Activated CD8-positive, alpha-beta memory T cell treated with anti-CD3 and anti-CD28 coated beads, Interleukin-2, amount 50 U/mL, for 24 hours (primary cell): ENCODE measurements around the gene TMEM135.
"Not testable (repeated sequence)": the region's sequence is repeated elsewhere in the genome, so short reads cannot be mapped to it uniquely, and the experiment has no call there.

Source experiments
- DNase-seq: peaks from one replicate; pipeline ENCODE4 v3.0.0-alpha.2; 2020; ENCODE audit errors: extremely low read depth

The TMEM135 gene

GRCh38 chr11:87141980-87142514 lies 104.3 kb downstream of the TMEM135 start:
- DNase-seq = no peak

- no peak for DNase-seq
These were observed 104.9 kb downstream of the TMEM135 start for GRCh38 chr11:87142594-87142993.

- DNase-seq = no peak
These were observed 105.9 kb downstream of the TMEM135 start for GRCh38 chr11:87143641-87144040.

- DNase-seq = no peak
These were observed 106.5 kb downstream of the TMEM135 start for GRCh38 chr11:87144252-87144651.

DNA sequence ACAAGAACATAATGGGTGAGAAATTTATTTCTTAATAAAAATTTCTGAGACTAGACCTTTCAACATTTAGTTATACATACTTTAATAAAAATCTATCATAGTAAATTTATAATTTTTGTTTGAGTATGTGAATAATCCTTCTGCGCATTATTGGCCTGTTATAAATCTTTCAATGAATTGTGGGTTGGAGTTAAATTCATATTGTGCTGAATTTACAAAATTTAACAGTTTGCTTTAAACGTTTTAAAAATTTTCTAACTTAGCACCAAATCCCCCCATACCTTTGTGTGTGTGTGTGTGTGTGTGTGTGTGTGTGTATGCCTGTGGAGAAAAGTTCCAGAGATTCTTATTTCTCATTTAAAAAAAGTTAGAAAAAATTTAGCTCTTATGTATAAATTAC lies 111.0 kb downstream of the TMEM135 start:
- DNase-seq = no peak

GRCh38 chr11:87149782-87150181 lies 112.0 kb downstream of the TMEM135 start:
- not testable (repeated sequence) for DNase-seq

DNA sequence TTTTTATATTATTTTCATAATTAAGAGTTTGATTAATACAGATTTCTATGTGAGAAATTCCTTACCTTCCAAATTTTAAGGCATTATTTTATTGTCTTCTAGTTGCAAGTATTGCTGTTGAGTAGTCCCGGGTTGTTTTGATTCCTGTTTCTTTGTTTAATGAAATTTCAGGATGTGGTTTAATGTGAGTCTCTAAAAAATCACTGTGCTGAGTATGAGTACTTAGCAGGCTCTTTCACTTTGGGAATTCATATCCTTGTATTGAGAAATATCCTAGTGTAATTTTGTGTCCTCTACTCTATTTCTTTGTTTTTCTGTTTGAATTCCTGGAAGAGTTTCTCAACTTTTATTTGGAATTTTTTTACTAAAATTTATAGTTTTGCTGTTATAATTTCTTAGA lies 113.2 kb downstream of the TMEM135 start:
- no peak for DNase-seq

- no peak for DNase-seq
These were observed 116.5 kb downstream of the TMEM135 start for GRCh38 chr11:87154246-87154645.

DNA sequence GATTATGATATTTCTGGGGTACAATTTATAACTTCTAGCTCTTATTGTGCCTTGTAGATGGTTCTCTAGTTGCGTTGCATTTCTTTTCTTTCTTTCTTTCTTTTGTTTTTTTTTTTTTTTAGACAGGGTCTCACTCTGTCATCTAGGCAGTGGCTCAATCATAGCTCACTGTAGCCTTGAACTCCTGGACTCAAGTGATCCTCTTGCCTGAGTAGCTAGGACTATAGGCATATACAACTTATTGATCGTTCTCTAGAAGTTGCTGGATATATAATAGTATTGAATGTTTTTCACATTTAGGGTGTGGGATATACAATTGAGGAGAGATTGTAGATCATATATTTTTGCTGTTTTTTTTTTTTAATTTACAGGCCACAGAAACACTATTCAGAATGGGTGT lies 119.2 kb downstream of the TMEM135 start:
- DNase-seq = no peak

DNA sequence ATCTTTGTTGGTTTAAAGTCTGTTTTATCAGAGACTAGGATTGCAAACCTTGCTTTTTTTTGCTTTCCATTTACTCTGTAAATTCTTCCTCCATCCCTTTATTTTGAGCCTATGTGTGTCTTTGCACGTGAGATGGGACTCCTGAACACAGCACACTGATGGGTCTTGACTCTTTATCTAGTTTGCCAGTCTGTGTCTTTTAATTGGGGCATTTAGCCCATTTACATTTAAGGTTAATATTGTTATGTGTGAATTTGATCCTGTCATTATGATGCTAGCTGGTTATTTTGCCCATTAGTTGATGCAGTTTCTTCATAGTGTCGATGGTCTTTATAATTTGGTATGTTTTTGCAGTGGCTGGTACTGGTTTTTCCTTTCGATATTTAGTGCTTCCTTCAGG lies 131.3 kb downstream of the TMEM135 start:
- not testable (repeated sequence) for DNase-seq

- DNase-seq = no peak
These were observed 135.7 kb downstream of the TMEM135 start for GRCh38 chr11:87173185-87174039.

DNA sequence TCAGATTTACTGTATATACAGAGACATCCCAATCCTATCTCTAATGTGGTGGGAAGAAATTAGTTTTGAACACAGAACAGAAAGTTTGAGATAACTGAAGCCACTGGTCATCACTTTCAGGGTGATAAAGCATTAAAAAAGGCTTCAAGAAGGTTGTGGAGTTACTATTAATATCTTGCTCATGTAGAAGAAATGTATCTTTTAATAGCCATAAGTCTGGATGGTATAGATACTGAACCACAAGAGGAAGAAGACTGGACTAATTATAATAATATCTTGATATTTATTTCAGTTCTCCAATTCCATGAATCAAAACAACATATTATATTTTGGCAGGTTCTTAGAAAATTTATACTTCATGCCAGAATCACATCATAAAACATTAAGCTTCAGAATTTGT lies 137.1 kb downstream of the TMEM135 start:
- no peak for DNase-seq

DNA sequence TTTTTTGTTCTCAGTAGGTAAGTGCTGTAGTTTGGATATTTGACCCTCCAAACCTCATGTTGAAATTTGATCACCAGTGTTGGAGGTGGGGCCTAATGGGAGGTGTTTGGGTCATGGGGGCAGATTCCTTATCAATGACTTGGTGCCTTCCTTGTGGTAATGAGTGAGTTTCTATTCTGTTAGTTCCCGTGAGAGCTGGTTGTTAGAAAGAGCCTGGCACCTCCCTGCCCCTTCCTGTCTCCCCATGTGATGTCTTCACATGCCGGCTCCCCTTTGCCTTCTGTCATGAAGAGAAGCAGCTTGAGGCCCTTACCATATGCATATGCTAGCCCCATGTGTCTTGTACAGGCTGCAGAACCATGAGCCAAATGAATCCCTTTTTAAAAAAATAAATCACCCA lies 138.3 kb downstream of the TMEM135 start:
- no peak for DNase-seq

GRCh38 chr11:87179621-87180020 lies 141.9 kb downstream of the TMEM135 start:
- no peak for DNase-seq

GRCh38 chr11:87180742-87181141 lies 143.0 kb downstream of the TMEM135 start:
- DNase-seq = no peak

DNA sequence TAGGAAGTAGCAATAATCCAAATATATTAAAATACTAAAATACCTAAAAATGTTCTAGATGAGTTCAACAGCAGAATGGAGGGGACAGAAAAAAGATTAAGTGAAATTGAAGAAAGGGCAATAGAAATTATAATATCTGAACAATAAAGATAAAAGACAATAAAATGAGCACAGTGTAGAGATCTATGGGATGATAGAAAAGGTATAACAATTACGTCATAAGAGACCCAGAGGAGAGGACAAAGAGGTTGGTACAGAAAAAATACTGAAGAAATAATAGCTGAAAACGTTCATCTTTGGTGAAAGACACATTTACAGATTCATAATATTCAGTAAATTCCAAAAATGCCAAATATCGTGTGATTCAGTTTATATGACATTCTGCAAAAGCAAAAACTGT lies 143.4 kb downstream of the TMEM135 start:
- no peak for DNase-seq

GRCh38 chr11:87185228-87185627 lies 147.5 kb downstream of the TMEM135 start:
- no peak for DNase-seq

DNA sequence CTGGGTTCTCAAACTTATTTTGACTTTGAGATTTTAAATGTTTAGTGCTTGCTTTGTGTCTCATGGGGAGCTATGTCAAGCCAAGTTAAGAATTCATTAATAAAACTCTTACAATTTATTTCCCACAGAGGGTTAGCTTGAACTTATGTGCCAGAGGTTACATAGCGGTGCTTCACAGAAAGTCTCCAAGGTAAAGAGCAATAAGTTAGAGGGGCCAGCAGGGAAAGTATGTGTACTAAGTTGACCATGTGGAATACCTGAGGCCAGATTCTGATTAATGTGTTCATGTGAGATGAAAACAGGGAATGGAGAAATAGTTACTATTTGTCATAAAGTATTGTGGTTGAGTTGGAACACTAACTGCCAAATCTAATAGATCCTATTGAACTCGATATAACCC lies 149.3 kb downstream of the TMEM135 start:
- no peak for DNase-seq

DNA sequence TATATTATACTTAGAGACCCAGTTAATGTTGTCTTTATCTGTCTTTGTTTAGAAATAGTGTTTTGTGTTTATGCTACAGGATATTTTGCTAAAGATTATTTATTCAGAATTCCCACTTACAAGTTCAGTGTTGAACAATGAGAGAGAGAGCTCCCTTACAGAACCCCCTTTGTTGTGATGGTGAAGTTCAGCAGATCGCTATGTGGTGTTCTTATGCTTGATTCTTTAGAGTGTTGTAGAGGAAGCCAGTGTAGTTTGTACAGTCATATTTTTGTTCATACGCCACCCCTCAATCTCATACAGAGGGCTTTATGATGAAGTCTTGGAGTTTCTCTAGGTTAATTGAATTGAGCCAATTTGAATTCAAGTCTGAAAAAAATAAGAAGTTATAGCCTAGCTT lies 150.2 kb downstream of the TMEM135 start:
- no peak for DNase-seq

- not testable (repeated sequence) for DNase-seq
These were observed 150.7 kb downstream of the TMEM135 start for GRCh38 chr11:87188396-87188795.

DNA sequence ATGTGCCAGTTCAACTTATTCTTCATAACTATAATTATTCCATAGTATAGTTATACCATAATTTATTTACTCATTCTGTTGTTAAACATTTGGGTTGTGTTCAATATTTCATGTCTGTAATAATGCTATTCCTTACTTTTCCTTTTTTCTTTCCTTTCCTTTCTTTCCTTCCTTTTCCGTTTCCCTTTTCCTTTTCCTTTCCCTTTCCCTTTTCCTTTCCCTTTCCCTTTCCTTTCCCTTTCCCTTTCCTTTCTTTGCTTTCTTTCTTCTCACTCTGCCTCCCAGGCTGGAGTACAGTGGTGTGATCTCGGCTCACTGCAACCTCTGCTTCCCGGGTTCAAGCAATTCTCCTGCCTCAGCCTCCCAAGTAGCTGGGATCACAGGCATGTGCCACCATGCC lies 151.2 kb downstream of the TMEM135 start:
- not testable (repeated sequence) for DNase-seq

GRCh38 chr11:87190071-87190470 lies 152.3 kb downstream of the TMEM135 start:
- DNase-seq = no peak

DNA sequence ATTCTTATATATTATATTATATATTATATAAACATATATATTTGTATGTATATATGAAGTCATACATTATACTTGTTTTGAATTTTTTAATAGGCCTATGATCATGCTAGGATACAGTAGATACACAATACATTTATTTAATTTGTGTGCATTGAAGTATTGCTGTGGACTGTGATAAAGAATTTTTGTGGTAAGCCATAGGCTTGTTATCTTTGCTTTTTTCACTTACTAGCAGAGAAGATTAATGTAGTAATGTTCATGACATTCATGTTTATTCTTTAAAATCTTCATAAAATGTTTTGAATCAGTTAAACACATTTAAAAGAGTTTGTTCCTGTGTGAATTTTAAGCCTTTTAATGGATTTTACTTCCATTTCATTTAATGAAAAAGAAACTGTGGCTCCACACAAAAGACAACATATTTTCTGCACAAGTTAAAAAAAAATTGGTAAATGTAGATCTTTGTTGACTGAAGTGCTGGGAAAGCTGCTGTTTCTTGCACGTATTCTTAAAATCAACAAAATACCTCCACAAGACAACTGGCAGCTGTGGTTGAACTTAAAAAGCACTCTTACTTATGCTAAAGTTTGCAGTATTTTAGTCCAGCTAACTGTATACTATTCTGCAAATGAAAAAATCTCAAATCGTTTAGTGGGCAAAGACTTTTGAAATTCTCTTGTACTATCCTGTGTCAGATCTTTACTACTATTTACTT lies 156.2 kb downstream of the TMEM135 start:
- DNase-seq = no peak
